Right lobe of liver (tissue), 4 donors: ENCODE results near the gene BST1.

Experiments used
- CTCF ChIP-seq, 4 donors: fragments of 200-600 bp in 3 of 4; fragments of 450-650 bp in 1 of 4; IDR thresholded peaks; one replicate each; pipeline versions ENCODE4 v1.5.1 to v1.8.0; 2016 to 2022; ENCODE audit warnings: antibody characterized with exemption in 4 of 4, mild to moderate bottlenecking in 2 of 4
- POLR2A ChIP-seq: fragments of 450-650 bp; IDR thresholded peaks from one replicate; pipeline ENCODE4 v1.6.1; 2017; ENCODE audit warnings: antibody characterized with exemption, mild to moderate bottlenecking
- donor health status: DM: no; HTN: no; CAD: no.
- donor health status: DM: no; HTN: no; CAD: no.
- donor health status: DM: no; HTN: yes; CAD: no.

DNA sequence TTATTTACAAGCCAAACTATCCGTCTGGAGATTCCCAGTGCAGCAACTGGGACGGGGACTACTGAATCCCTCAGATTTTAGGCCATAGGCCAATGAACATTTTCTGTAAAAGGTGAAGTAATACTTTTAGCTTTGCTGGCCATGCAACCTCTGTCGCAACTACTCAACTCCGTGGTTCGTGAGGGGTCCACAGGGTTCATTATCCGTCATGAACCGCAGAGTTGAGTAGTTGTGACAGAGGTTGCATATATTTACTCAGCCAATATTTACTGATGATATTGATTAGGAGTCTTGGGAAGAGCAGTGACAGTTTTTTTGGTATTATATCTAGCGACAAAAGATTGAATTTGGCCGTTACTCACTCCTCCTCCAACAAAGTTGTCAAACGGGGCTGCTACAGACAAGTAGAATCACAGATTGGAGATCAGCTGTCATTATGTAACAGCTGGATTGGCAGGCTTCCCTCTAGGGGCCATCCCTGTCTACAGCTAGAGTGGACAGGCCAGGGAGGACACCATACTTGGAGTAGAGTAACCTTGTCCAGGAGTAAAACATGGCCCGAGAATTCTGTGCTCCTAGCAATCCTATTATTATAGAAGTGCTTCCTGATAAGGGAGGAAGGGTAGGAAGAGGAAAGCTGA lies 38.0 kb downstream of the BST1 start:
- no peak for TF ChIP-seq CTCF (IDR thresholded peaks at IDR 0.05)
- no peak for TF ChIP-seq POLR2A
